HepG2 (cell line): ENCODE measurements around the gene MYL12B. TPM values are rescaled to one million over a fixed set of nuclear protein-coding genes. Genes with fewer than 3 reads are reported as not detected.

Experiments
- ATAC-seq: fragments of 200-7000 bp; cut with Tn5 transposase; 3 replicates; pipeline ENCODE4 v1.9.1; 2020; ENCODE audit warnings: mild to moderate bottlenecking, moderate library complexity
- BruUV-seq: library from RNA; stranded (reverse); fragments of 400-500 nt; replicated peaks from 2 replicates; lab custom pipeline; 2021; lab: Mats Ljungman, UMichigan
- CTCF ChIA-PET: fragments of 300-600 bp; formaldehyde crosslinking; extraction: SDS; loops from one replicate; lab custom pipeline; 2021; ENCODE audit warnings: low total read pairs, inconsistent platforms, low intra/inter-chr PET ratio; lab: Yijun Ruan, JAX
- POLR2A ChIA-PET: fragments of 350-600 bp; sonication (Branson Sonifier 250); formaldehyde crosslinking; loops from one replicate; lab custom pipeline; 2020; ENCODE audit warnings: antibody characterized with exemption, inconsistent platforms; lab: Yijun Ruan, JAX
- DNase-seq: peaks from one replicate; pipeline ENCODE4 v3.0.0-alpha.2; 2015; ENCODE audit warnings: low spot score
- FAIRE-seq: peaks from 3 replicates; lab custom pipeline; 2011; peaks lifted over from hg19 to GRCh38; lab: Jason Lieb, UNC
- H2AFZ ChIP-seq: one replicate; pipeline ENCODE4 v1.6.1; 2011; ENCODE audit warnings: low read length, inconsistent platforms
- H3K27ac ChIP-seq: fragments of 300-600 bp; 3 replicates; pipeline ENCODE4 v1.8.0; 2011; ENCODE audit warnings: mixed run types, mild to moderate bottlenecking, mixed read lengths, low read length, inconsistent platforms; ENCODE audit not compliant: insufficient read depth; ENCODE audit errors: extremely low read length
- H3K27me3 ChIP-seq, 2 experiments: fragments of 200-600 bp in 1 of 2; 2 replicates in 1 of 2; 3 replicates in 1 of 2; pipeline versions ENCODE4 v1.6.0 to v1.8.0; 2011; ENCODE audit warnings: low read length in 2 of 2, mild to moderate bottlenecking in 2 of 2, moderate library complexity in 2 of 2, inconsistent platforms in 1 of 2; ENCODE audit not compliant: insufficient read depth in 2 of 2, control insufficient read depth in 1 of 2
- H3K36me3 ChIP-seq, 2 experiments: fragments of 200-600 bp in 1 of 2; replicated peaks in 1 of 2; 2 replicates in 1 of 2; 3 replicates in 1 of 2; pipeline versions ENCODE4 v1.5.1 to v1.8.0; 2011; ENCODE audit warnings: low read length in 2 of 2, inconsistent platforms in 1 of 2; ENCODE audit not compliant: insufficient read depth in 2 of 2, control insufficient read depth in 1 of 2
- H3K4me1 ChIP-seq: 2 replicates; pipeline ENCODE4 v1.5.1; 2012; ENCODE audit warnings: low read length, inconsistent platforms; ENCODE audit not compliant: insufficient read depth
- H3K4me2 ChIP-seq: 2 replicates; pipeline ENCODE4 v1.6.0; 2011; ENCODE audit warnings: low read depth, low read length, inconsistent platforms
- H3K4me3 ChIP-seq, 3 experiments: fragments of 200-600 bp in 1 of 3; sonication (generic), shearing (Covaris generic) in 1 of 3; replicated peaks in 1 of 3; 2 replicates each; pipeline ENCODE4 v1.5.1; 2011 to 2016; ENCODE audit warnings: low read length in 3 of 3, inconsistent platforms in 2 of 3, low read depth in 2 of 3, mild to moderate bottlenecking in 2 of 3, control low read depth in 1 of 3, mixed read lengths in 1 of 3; ENCODE audit not compliant: insufficient read depth in 1 of 3
- H3K79me2 ChIP-seq: one replicate; pipeline ENCODE4 v1.6.1; 2011; ENCODE audit warnings: low read length, inconsistent platforms; ENCODE audit not compliant: insufficient read depth
- H3K9ac ChIP-seq: 2 replicates; pipeline ENCODE4 v1.6.0; 2011; ENCODE audit warnings: mild to moderate bottlenecking, low read depth, low read length, inconsistent platforms; ENCODE audit not compliant: insufficient read depth
- H3K9me3 ChIP-seq: 2 replicates; pipeline ENCODE4 v1.5.1; 2012; ENCODE audit warnings: mild to moderate bottlenecking, low read length
- H4K20me1 ChIP-seq: 2 replicates; pipeline ENCODE4 v1.6.0; 2011; ENCODE audit warnings: inconsistent platforms, mild to moderate bottlenecking, low read length, moderate library complexity; ENCODE audit not compliant: insufficient read depth
- ATF7-NPFF ChIP-seq: sonication (generic); formaldehyde crosslinking; IDR thresholded peaks from 2 replicates; pipeline ENCODE4 v1.8.1; 2023; ENCODE audit warnings: mild to moderate bottlenecking, low read depth, missing genetic modification reagents, moderate library complexity
- ATM ChIP-seq: fragments of 450-650 bp; IDR thresholded peaks from 2 replicates; pipeline ENCODE4 v1.7.1; 2017; ENCODE audit warnings: mild to moderate bottlenecking, borderline replicate concordance
- KMT2B ChIP-seq: IDR thresholded peaks from 2 replicates; pipeline ENCODE4 v1.6.1; 2016; ENCODE audit warnings: missing genetic modification reagents, missing compliant biosample characterization
- SNAPC2 ChIP-seq: sonication (generic); formaldehyde crosslinking; IDR thresholded peaks from 2 replicates; pipeline ENCODE4 v1.8.1; 2022; ENCODE audit warnings: mild to moderate bottlenecking, missing genetic modification reagents
- SNAPC4 ChIP-seq: sonication (generic); formaldehyde crosslinking; IDR thresholded peaks from 2 replicates; pipeline ENCODE4 v1.4.0; 2020; ENCODE audit warnings: mild to moderate bottlenecking, missing genetic modification reagents
- ZBTB8A ChIP-seq: sonication (generic); formaldehyde crosslinking; IDR thresholded peaks from 2 replicates; pipeline ENCODE4 v1.4.0; 2020; ENCODE audit warnings: mild to moderate bottlenecking, low read depth, missing genetic modification reagents, borderline replicate concordance
- ZKSCAN8 ChIP-seq: IDR thresholded peaks from 2 replicates; pipeline ENCODE4 v1.6.1; 2016; ENCODE audit warnings: borderline replicate concordance, missing genetic modification reagents, missing compliant biosample characterization
- ZNF567 ChIP-seq: sonication (generic); formaldehyde crosslinking; IDR thresholded peaks from 2 replicates; pipeline ENCODE4 v1.8.1; 2023; ENCODE audit warnings: mild to moderate bottlenecking, missing genetic modification reagents, borderline replicate concordance
- WGBS: methylation state at CpG from one replicate; pipeline ENCODE4 v1.1.6; 2017; ENCODE audit warnings: low lambda C conversion rate; 5-methylcytosine and 5-hydroxymethylcytosine counted together
- in situ Hi-C: cut with HindIII; loops from 2 replicates; pipeline ENCODE4 v1.10.0; 2017; ENCODE audit warnings: low pct_unique_long_range_greater_than_20kb; ENCODE audit not compliant: extremely low pct_ligation_motif_present
- intact Hi-C: fragments of 100-400 bp; cut with micrococcal nuclease; formaldehyde crosslinking; loops from one replicate; pipeline ENCODE4 v1.10.0; 2022; ENCODE audit not compliant: unreplicated experiment
- polyA plus RNA-seq, 8 experiments: library from polyadenylated mRNA; depleted of rRNA in 3 of 8; stranded (reverse) in 7 of 8; unstranded in 1 of 8; fragments of >200 nt; fragmentation: Illumina TruSeq in 4 of 8; extraction: Trizol in 4 of 8; gene quantifications; 2 replicates each; pipeline versions ENCODE4 v1.2.1 to v1.2.3, GENCODE V29; 2011 to 2016; ENCODE audit warnings: low read depth in 4 of 8, missing spikeins in 1 of 8, mixed read lengths in 1 of 8; ENCODE audit not compliant: insufficient read depth in 1 of 8
- total RNA-seq, 5 experiments: library from RNA; depleted of rRNA; stranded (reverse); fragments of >200 nt; fragmentation: Illumina TruSeq; extraction: Trizol; gene quantifications; 2 replicates each; pipeline ENCODE4 v1.2.3, GENCODE V29; 2016; ENCODE audit warnings: low read depth in 1 of 5
- TF ChIP-seq, protein P1 (sequence below): sonication (generic); formaldehyde crosslinking; IDR thresholded peaks from 2 replicates; pipeline ENCODE4 v1.5.1; 2020; ENCODE audit warnings: mild to moderate bottlenecking, missing genetic modification reagents, moderate library complexity
- TF ChIP-seq, protein P2 (sequence below): sonication (generic); formaldehyde crosslinking; IDR thresholded peaks from 2 replicates; pipeline ENCODE4 v1.4.0; 2020; ENCODE audit warnings: missing genetic modification reagents

MYL12B gene
- total and polyA plus RNA-seq, 2 of the 13 experiments (the other 11 are each of a cell fraction or from before 2014, with no cell fraction given) = 265 to 340 TPM

GRCh38 chr18:3268306-3268705 lies 6.4 kb downstream of the MYL12B start (continued):
- TF ChIP-seq ZNF567 (CRISPR knock-in tag) = no peak
- TF ChIP-seq, protein P1, sequence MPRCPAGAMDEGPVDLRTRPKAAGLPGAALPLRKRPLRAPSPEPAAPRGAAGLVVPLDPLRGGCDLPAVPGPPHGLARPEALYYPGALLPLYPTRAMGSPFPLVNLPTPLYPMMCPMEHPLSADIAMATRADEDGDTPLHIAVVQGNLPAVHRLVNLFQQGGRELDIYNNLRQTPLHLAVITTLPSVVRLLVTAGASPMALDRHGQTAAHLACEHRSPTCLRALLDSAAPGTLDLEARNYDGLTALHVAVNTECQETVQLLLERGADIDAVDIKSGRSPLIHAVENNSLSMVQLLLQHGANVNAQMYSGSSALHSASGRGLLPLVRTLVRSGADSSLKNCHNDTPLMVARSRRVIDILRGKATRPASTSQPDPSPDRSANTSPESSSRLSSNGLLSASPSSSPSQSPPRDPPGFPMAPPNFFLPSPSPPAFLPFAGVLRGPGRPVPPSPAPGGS (CRISPR knock-in tag) = no peak
- TF ChIP-seq, protein P2, sequence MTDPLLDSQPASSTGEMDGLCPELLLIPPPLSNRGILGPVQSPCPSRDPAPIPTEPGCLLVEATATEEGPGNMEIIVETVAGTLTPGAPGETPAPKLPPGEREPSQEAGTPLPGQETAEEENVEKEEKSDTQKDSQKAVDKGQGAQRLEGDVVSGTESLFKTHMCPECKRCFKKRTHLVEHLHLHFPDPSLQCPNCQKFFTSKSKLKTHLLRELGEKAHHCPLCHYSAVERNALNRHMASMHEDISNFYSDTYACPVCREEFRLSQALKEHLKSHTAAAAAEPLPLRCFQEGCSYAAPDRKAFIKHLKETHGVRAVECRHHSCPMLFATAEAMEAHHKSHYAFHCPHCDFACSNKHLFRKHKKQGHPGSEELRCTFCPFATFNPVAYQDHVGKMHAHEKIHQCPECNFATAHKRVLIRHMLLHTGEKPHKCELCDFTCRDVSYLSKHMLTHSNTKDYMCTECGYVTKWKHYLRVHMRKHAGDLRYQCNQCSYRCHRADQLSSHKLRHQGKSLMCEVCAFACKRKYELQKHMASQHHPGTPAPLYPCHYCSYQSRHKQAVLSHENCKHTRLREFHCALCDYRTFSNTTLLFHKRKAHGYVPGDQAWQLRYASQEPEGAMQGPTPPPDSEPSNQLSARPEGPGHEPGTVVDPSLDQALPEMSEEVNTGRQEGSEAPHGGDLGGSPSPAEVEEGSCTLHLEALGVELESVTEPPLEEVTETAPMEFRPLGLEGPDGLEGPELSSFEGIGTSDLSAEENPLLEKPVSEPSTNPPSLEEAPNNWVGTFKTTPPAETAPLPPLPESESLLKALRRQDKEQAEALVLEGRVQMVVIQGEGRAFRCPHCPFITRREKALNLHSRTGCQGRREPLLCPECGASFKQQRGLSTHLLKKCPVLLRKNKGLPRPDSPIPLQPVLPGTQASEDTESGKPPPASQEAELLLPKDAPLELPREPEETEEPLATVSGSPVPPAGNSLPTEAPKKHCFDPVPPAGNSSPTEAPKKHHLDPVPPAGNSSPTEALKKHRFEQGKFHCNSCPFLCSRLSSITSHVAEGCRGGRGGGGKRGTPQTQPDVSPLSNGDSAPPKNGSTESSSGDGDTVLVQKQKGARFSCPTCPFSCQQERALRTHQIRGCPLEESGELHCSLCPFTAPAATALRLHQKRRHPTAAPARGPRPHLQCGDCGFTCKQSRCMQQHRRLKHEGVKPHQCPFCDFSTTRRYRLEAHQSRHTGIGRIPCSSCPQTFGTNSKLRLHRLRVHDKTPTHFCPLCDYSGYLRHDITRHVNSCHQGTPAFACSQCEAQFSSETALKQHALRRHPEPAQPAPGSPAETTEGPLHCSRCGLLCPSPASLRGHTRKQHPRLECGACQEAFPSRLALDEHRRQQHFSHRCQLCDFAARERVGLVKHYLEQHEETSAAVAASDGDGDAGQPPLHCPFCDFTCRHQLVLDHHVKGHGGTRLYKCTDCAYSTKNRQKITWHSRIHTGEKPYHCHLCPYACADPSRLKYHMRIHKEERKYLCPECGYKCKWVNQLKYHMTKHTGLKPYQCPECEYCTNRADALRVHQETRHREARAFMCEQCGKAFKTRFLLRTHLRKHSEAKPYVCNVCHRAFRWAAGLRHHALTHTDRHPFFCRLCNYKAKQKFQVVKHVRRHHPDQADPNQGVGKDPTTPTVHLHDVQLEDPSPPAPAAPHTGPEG = no peak
- no peak for TF ChIP-seq SNAPC2 (CRISPR knock-in tag)
- TF ChIP-seq, all 625 proteins: peak for 0

GRCh38 chr18:3269241-3269913 lies 7.4 kb downstream of the MYL12B start:
- no peak overlapping the region for H3K9ac ChIP-seq
- no peaks in the 10 kb centered on the region for H3K27me3 ChIP-seq
- no peak overlapping the region for H2AFZ ChIP-seq
- ChIA-PET POLR2A (no interaction called here), CTCF (no interaction called here)
- peaks cover 4 to 22% of the 10 kb centered on the region in 2 experiments; a peak in 4 of 5 replicates for H3K36me3 ChIP-seq
- DNase-seq (no peak), FAIRE-seq (no peak), ATAC-seq (no peak)
- 93% methylated on average over 4 of the region's 4 CpGs for whole genome bisulfite sequencing
- in situ Hi-C loops (no loop called here), intact Hi-C loops (no loop called here)
- no peak overlapping the region for H3K4me2 ChIP-seq
- peaks cover 87% of the 10 kb centered on the region for H3K79me2 ChIP-seq
- BruUV-seq = no TSS peak
- no peak overlapping the region for H3K27ac ChIP-seq
- no peak overlapping the region for H3K4me3 ChIP-seq
- peaks cover 53% of the 10 kb centered on the region for H3K4me1 ChIP-seq
- no peaks in the 10 kb centered on the region for H3K9me3 ChIP-seq
- H4K20me1 ChIP-seq = peaks cover 74% of the 10 kb centered on the region
- TF ChIP-seq ATM (no peak), SNAPC4 (CRISPR knock-in tag) (no peak), ZBTB8A (CRISPR knock-in tag) (no peak), ATF7-NPFF (CRISPR knock-in tag) (no peak), ZKSCAN8 (no peak), KMT2B (CRISPR knock-in tag) (no peak)
